ENCODE results near the gene LRMDA.
"Not testable (repeated sequence)": the region's sequence is repeated elsewhere in the genome, so short reads cannot be mapped to it uniquely, and the experiment has no call there.

LRMDA gene

GRCh38 chr10:75738924-75739323, 307.5 kb downstream of the LRMDA start:
- DNase-seq (ENCODE audit: low read depth): no peak
- H3K4me3 ChIP-seq (ENCODE audit: low read length): no peak overlapping the region
- TF ChIP-seq, protein P1, sequence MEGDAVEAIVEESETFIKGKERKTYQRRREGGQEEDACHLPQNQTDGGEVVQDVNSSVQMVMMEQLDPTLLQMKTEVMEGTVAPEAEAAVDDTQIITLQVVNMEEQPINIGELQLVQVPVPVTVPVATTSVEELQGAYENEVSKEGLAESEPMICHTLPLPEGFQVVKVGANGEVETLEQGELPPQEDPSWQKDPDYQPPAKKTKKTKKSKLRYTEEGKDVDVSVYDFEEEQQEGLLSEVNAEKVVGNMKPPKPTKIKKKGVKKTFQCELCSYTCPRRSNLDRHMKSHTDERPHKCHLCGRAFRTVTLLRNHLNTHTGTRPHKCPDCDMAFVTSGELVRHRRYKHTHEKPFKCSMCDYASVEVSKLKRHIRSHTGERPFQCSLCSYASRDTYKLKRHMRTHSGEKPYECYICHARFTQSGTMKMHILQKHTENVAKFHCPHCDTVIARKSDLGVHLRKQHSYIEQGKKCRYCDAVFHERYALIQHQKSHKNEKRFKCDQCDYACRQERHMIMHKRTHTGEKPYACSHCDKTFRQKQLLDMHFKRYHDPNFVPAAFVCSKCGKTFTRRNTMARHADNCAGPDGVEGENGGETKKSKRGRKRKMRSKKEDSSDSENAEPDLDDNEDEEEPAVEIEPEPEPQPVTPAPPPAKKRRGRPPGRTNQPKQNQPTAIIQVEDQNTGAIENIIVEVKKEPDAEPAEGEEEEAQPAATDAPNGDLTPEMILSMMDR (conservative IDR thresholded peaks at IDR 0.05; ENCODE audit: low read length): no peak

DNA sequence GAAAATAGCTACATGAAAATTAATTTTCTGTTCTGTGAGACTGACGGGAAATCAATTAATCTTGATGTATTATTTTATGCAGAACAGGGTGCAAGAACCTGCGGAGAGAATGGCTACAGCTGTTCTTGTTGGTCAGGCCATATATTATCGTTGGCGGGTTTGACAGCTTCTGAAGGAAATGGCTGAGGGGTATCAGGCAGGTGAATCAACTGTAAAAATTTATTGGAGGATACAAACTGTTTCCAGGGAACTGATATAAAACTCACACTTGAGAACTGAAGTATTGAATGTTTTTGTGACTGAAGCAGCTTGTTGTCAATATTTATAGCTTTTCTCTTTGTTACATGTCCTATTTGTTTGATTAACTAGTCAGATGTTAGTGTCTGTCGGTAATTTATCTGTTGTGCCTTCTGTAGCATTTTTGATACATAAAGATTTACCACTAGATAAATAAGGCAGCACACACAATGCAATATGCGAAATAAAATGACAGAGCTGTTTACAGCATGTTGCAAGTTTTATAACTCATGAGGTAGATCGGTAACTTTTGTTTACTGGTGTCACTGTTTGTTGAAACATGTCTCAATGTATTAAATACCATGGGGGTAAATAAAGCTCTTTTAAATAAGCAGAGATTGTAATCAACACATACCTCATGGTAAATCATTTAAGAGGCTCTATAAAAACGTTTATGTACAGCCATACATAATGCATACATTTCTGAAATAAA, 308.2 kb downstream of the LRMDA start:
- no peak for DNase-seq (ENCODE audit: low read depth)
- H3K4me3 ChIP-seq (ENCODE audit: low read length): no peak overlapping the region
- TF ChIP-seq, protein P1 (conservative IDR thresholded peaks at IDR 0.05; ENCODE audit: low read length): no peak

DNA sequence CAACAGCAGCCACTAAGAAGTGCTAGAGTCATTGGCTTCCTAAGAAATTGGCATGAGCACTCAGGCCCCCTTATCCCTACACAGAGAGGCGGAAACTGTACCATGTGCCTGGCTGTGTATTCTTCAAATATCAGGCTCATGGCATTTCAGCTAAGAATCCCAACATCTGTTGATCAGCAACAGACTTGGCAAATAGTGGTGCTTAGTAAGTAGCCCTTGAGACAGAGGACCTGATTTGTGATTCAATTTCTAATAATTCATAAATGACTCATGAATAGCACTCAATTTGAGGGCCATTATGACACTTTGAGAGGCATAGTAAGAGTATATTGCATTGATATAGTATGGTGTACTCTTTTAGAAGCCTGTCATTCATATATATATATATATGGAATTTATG, 309.1 kb downstream of the LRMDA start:
- no peak for DNase-seq (ENCODE audit: low read depth)

DNA sequence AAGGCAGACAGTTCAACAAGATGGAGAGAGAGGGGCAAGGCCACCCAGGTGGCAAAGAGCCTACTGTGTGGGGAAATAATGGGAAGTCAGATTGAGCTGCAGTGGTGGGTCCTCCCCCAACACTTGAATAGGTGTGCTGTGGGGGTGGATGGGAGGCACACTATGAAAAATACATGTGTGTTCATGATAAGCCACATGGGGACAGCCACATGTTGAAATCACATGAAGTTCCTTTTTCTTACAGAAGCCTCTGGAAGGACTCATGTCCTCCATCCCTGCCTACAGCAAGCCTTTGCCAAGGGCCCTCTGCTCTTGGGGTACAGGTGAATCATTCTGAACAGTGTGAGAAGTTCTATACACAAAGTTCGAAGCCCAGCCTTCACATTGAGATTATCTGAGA, 310.9 kb downstream of the LRMDA start:
- TF ChIP-seq, protein P1 (conservative IDR thresholded peaks at IDR 0.05; ENCODE audit: low read length): no peak
- no peak overlapping the region for H3K4me3 ChIP-seq (ENCODE audit: low read length)
- no peak for DNase-seq (ENCODE audit: low read depth)

More for the DNA sequence above, 309.1 kb downstream of the LRMDA start:
- no peak overlapping the region for H3K4me3 ChIP-seq (ENCODE audit: low read length)
- TF ChIP-seq, protein P1 (conservative IDR thresholded peaks at IDR 0.05; ENCODE audit: low read length): no peak

GRCh38 chr10:75743291-75743778, 311.9 kb downstream of the LRMDA start:
- no peak for DNase-seq (ENCODE audit: low read depth)
- no peak overlapping the region for H3K4me3 ChIP-seq (ENCODE audit: low read length)
- TF ChIP-seq, protein P1 (conservative IDR thresholded peaks at IDR 0.05; ENCODE audit: low read length): no peak

GRCh38 chr10:75744261-75744660, 312.8 kb downstream of the LRMDA start:
- TF ChIP-seq, protein P1 (conservative IDR thresholded peaks at IDR 0.05; ENCODE audit: low read length): no peak
- no peak overlapping the region for H3K4me3 ChIP-seq (ENCODE audit: low read length)
- DNase-seq (ENCODE audit: low read depth): peak; percentile 65

- no peak overlapping the region for H3K4me3 ChIP-seq (ENCODE audit: low read length)
- no peak for DNase-seq (ENCODE audit: low read depth)
- TF ChIP-seq, protein P1 (conservative IDR thresholded peaks at IDR 0.05; ENCODE audit: low read length): no peak
Observed at GRCh38 chr10:75746356-75746755, 314.9 kb downstream of the LRMDA start.

DNA sequence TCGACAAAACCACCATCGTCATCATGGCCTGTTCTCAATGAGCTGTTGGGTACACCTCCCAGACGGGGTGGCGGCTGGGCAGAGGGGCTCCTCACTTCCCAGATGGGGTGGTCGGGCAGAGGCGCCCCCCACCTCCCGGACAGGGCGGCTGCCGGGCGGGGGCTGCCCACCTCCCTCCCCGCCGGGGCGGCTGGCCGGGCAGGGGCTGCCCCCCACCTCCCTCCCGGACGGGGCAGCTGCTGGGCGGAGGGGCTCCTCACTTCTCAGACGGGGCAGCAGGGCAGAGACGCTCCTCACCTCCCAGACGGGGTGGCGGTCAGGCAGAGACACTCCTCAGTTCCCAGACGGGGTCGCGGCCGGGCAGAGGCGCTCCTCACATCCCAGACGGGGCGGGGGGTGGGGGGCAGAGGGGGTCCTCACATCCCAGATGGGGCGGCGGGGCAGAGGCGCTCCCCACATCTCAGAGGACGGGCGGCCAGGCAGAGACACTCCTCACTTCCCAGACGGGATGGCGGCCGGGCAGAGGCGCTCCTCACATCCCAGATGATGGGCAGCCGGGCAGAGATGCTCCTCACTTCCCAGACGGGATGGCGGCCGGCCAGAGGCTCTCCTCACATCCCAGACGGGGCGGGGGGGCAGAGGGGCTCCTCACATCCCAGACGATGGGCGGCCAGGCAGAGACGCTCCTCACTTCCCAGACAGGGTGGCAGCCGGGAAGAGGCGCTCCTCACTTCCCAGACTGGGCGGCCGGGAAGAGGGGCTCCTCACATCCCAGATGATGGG, 318.9 kb downstream of the LRMDA start:
- H3K4me3 ChIP-seq (ENCODE audit: low read length); DNase-seq (ENCODE audit: low read depth): not testable (repeated sequence)

Data from AG10803 (cell line).